Neural progenitor cell (in vitro differentiated cells): Measurements from ENCODE around the gene NAALADL1.

Experiments used
- CTCF ChIP-seq: fragments of 200-600 bp; sonication (generic); IDR thresholded peaks from 2 replicates; pipeline ENCODE4 v1.5.1; 2017; ENCODE audit warnings: antibody characterized with exemption, mild to moderate bottlenecking
- EZH2phosphoT487 ChIP-seq: fragments of 200-600 bp; sonication (generic); IDR thresholded peaks from 2 replicates; pipeline ENCODE4 v1.6.1; 2017; ENCODE audit warnings: antibody characterized with exemption

DNA sequence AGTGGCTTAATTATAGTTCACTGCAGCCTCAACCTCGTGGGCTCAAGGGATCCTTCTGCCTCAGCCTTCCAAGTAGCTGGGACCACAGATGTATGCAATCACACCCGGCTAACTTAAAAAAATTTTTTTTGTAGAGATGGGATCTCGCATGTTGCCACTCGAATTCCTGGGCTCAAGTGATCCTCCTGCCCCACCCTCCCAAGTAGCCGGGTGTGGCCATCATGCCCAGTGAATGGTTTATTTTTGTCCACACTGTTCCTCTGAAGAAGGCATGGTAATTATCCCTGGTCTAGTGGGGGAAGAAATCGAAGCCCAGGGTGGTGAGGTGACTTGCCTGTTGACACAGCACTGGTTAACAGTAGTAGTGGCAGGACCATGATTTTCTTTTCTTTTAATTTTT is 15.5 kb downstream of the NAALADL1 start:
- TF ChIP-seq CTCF (no peak), EZH2phosphoT487 (no peak)
